Measurements from ENCODE around the gene CDPF1.

CDPF1 gene

GRCh38 chr22:46281866-46282678 is 32.0 kb upstream of the CDPF1 start:
- Histone ChIP-seq H3K4me3 (ENCODE audit: severe bottlenecking) (no peak overlapping the region), H3K27ac (ENCODE audit: poor library complexity, severe bottlenecking) (no peak overlapping the region), H3K27me3 (ENCODE audit: insufficient read depth, poor library complexity, severe bottlenecking) (no peaks in the 10 kb centered on the region), H3K36me3 (ENCODE audit: low read depth) (peaks cover 22% of the 10 kb centered on the region), H3K4me1 (ENCODE audit: insufficient read depth, poor library complexity, severe bottlenecking) (no peaks in the 10 kb centered on the region), H3K9me3 (ENCODE audit: severe bottlenecking) (no peaks in the 10 kb centered on the region)
- TF ChIP-seq CTCF (IDR thresholded peaks at IDR 0.05; ENCODE audit: poor library complexity, severe bottlenecking) = no peak
- no peak for DNase-seq (ENCODE audit: low spot score)
- ATAC-seq (ENCODE audit: low read depth) = no peak

- no peaks in the 10 kb centered on the region for H3K4me1 ChIP-seq (ENCODE audit: insufficient read depth, poor library complexity, severe bottlenecking)
- ATAC-seq (ENCODE audit: low read depth) (no peak), DNase-seq (ENCODE audit: low spot score) (no peak)
- H3K27me3 ChIP-seq (ENCODE audit: insufficient read depth, poor library complexity, severe bottlenecking) = no peaks in the 10 kb centered on the region
- H3K27ac ChIP-seq (ENCODE audit: poor library complexity, severe bottlenecking) = no peak overlapping the region
- no peak for TF ChIP-seq CTCF (IDR thresholded peaks at IDR 0.05; ENCODE audit: poor library complexity, severe bottlenecking)
- H3K4me3 ChIP-seq (ENCODE audit: severe bottlenecking) = no peak overlapping the region
- H3K36me3 ChIP-seq (ENCODE audit: low read depth) = peaks cover 22% of the 10 kb centered on the region
- no peaks in the 10 kb centered on the region for H3K9me3 ChIP-seq (ENCODE audit: severe bottlenecking)
Observed at GRCh38 chr22:46280999-46281623, 31.0 kb upstream of the CDPF1 start.

GRCh38 chr22:46280063-46280817 is 30.1 kb upstream of the CDPF1 start:
- DNase-seq (ENCODE audit: low spot score) (no peak), ATAC-seq (ENCODE audit: low read depth) (no peak; the same call in 2 of the 3 replicates)
- H3K9me3 ChIP-seq (ENCODE audit: severe bottlenecking) = no peaks in the 10 kb centered on the region
- no peak for TF ChIP-seq CTCF (IDR thresholded peaks at IDR 0.05; ENCODE audit: poor library complexity, severe bottlenecking)
- no peak overlapping the region for H3K27ac ChIP-seq (ENCODE audit: poor library complexity, severe bottlenecking)
- peaks cover 25% of the 10 kb centered on the region for H3K36me3 ChIP-seq (ENCODE audit: low read depth)
- H3K27me3 ChIP-seq (ENCODE audit: insufficient read depth, poor library complexity, severe bottlenecking) = no peaks in the 10 kb centered on the region
- H3K4me3 ChIP-seq (ENCODE audit: severe bottlenecking) = no peak overlapping the region
- no peaks in the 10 kb centered on the region for H3K4me1 ChIP-seq (ENCODE audit: insufficient read depth, poor library complexity, severe bottlenecking)

- no peaks in the 10 kb centered on the region for H3K27me3 ChIP-seq (ENCODE audit: insufficient read depth, poor library complexity, severe bottlenecking)
- H3K4me1 ChIP-seq (ENCODE audit: insufficient read depth, poor library complexity, severe bottlenecking) = no peaks in the 10 kb centered on the region
- no peak for TF ChIP-seq CTCF (IDR thresholded peaks at IDR 0.05; ENCODE audit: poor library complexity, severe bottlenecking)
- DNase-seq (ENCODE audit: low spot score) (no peak), ATAC-seq (ENCODE audit: low read depth) (no peak)
- H3K9me3 ChIP-seq (ENCODE audit: severe bottlenecking) = no peaks in the 10 kb centered on the region
- H3K27ac ChIP-seq (ENCODE audit: poor library complexity, severe bottlenecking) = no peak overlapping the region
- H3K4me3 ChIP-seq (ENCODE audit: severe bottlenecking) = no peak overlapping the region
- peaks cover 20% of the 10 kb centered on the region for H3K36me3 ChIP-seq (ENCODE audit: low read depth)
Observed at GRCh38 chr22:46278656-46279645, 28.9 kb upstream of the CDPF1 start.
